HFF-Myc (cell line): ENCODE data around the gene RUNX2.

Source experiments
- DNase-seq: peaks from one replicate; pipeline ENCODE4 v3.0.0-alpha.2; 2011; ENCODE audit warnings: low read depth; ENCODE audit errors: extremely low read depth
- H3K4me3 ChIP-seq: replicated peaks from 2 replicates; pipeline ENCODE4 v1.5.1; 2011; ENCODE audit warnings: low read depth, mild to moderate bottlenecking, control low read depth, low read length
- CTCF ChIP-seq: IDR thresholded peaks from 2 replicates; pipeline ENCODE4 v1.5.1; 2012; ENCODE audit warnings: mild to moderate bottlenecking, low read depth, low read length, control low read depth; ENCODE audit errors: missing control alignments

Gene RUNX2

DNA sequence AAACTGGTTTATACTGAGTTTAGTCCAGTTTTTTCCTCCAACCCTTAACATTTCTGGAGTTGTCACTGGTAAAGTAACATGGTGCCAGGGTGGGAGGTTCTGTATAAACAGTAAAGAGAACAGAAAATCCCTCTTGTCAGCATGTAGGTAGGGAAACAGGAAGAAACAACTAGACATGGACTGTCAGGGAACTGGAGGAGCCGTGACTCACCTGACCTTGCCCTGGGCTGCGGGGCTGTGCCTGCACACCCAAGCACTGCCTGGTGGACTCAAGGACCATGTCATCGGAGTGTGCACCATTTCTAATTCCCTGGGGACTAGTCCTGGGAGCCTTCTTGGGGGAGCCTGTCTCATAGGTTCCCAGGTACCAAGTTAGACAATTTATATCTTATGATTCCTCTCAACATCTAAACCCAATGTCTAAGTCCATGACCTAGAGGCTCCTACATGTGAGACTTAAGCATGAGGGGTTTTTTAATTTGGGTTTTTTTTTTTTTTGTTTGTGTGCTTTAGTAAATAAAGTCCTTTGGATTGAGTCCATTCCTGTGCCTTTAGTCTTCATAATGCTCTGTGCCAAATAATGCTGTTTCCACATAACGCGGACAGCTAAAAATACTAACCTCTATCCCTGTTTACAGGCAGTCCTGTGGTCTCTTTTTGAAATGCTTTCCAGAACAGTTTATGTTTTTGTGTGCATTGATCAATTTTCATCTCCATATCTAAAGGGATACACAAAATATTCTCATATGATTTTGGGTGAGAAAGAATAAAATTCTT lies 186.5 kb downstream of the RUNX2 start:
- no peak for TF ChIP-seq CTCF
- H3K4me3 ChIP-seq, result no peak overlapping the region
- no peak for DNase-seq

GRCh38 chr6:45518013-45518720 lies 190.0 kb downstream of the RUNX2 start:
- no peak for DNase-seq
- no peak overlapping the region for H3K4me3 ChIP-seq
- TF ChIP-seq CTCF, result no peak

DNA sequence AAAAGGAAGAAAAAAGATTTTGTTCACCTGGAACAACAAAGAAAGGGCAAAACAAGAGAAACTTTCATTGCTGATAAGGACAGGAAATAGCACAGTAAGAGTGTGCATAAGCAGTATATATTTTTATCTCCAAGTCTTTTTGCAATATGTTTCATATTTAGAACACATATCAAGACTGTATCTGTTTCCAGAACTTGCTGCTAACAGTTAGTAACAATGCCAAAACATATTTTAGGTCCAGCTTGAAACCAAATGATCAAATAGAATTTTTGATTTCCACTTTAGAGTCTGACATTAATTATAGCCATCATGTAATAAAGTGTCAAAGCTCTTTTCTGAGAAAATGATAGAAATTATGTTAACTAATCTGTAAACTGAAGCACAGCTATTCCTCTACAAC lies 193.1 kb downstream of the RUNX2 start:
- DNase-seq, result no peak
- no peak overlapping the region for H3K4me3 ChIP-seq
- TF ChIP-seq CTCF, result no peak

DNA sequence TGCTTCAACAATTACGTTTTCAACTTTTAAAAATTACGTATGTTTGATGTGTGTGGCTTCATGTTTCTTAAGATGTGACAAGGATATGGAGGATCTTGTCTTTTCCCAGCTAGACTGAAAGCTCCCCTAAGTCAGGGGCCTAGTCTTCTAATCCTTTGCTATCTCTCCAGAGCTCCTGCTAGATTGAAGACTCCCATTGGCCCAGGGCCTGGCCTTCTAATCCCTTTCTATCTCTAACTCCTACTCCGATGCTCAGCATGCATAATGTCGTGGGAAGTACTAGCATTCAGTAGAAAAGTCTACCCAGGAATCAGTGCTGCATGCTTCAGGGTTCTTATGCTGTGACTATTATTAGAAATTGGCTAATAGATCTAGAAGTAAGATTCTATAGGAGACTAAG lies 194.4 kb downstream of the RUNX2 start:
- DNase-seq, result no peak
- no peak overlapping the region for H3K4me3 ChIP-seq
- no peak for TF ChIP-seq CTCF

- TF ChIP-seq CTCF, result no peak
- no peak for DNase-seq
- no peak overlapping the region for H3K4me3 ChIP-seq
Observed at GRCh38 chr6:45527210-45527609, 199.1 kb downstream of the RUNX2 start.

- DNase-seq, result no peak
- no peak for TF ChIP-seq CTCF
- no peak overlapping the region for H3K4me3 ChIP-seq
Observed at GRCh38 chr6:45531999-45532595, 204.0 kb downstream of the RUNX2 start.
